COLO668 (cell line): ENCODE results near the gene ABT1.
A peak's percentile ranks its signal among the peaks of the same experiment; 100 is the strongest.

Source experiments
- DNase-seq: peaks from one replicate; lab custom pipeline; 2025; ENCODE audit not compliant: unreplicated experiment; lab: John Stamatoyannopoulos, UW

The ABT1 gene

DNA sequence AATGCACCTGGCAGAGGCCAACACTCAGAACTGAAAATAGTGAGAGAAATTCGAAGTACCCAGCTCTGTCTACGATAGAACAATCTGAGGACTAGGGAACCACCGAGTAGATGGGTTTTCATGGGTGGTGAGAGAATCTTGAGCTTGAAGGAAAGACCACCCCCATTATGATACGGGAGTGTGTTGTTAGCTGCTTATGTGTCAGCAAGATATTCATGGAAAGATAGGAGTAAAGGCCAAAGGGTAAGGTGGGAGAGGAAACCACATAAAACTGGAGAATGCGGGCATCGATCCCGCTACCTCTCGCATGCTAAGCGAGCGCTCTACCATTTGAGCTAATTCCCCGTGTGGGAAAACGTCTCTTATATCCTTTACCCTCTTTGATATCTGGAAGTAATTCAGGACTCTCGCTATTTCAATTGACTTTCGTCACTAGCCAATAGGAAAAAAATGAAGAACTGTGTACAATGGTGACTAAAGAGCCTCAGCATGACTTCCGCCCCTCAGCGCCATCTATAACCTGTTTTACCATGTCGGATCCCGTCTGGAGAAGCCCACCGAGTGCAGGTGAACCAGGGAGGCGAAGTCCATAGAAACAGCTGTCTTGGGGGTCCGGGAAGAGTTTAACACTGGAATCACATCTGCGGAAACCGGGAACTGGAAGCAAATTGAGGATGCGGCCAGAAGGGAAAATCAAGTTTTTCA lies 25.0 kb upstream of the ABT1 start:
- peak; percentile 53 for DNase-seq

GRCh38 chr6:26575494-26575939 lies 21.2 kb upstream of the ABT1 start:
- DNase-seq: no peak

DNA sequence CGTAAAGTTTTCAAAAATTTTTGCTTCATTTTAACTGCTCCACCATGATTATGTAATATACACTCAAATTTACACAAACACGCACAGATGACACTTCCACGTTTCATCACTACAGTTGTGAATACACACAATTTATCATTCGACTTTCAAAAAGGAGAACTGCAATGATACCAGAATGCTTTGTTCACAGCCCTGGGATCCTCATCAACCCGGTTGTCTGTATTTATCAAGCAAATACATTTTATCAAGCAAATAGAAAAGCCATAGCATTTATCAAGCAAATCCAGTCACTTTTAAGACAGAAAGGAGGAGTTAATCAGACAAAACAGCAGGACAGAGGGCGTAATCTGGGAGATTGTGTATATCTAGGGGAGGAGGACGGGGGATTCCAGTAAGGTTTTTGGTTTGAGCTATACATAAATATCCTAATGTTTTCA lies 20.3 kb upstream of the ABT1 start:
- DNase-seq: no peak

DNA sequence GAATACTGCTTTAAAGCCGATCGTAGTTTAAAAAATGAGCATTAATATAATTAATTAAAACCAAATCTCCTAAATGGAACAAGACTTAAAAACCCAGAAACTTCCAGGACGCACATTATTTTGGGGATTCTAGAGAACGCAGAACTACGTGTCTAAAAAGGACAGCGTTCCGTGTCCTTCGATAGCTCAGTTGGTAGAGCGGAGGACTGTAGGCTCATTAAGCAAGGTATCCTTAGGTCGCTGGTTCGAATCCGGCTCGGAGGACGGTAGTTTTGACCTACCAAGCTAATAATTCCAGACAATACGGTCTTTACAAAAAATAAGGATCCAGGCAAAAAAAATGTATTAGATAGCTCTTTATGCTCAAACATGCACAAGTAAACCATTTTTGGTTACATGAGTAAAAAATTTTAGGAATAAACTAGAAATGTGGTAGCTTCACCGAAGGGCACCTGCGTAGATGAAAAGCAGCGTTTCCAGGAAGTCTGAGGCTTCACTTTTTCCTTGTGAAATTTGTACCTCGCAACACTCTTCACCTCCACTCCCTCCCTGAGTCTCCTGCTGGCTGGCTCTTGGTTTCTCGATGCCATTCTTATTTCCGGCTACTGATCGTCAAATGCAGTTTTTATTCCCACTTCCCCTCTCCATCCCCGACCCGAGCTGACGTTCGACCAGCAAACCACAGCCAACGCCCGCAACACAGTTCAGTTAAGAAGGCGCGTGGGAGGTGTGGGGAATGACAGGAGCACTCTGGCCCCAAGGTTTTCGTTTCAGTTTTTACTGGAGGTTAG lies 19.6 kb upstream of the ABT1 start:
- no peak for DNase-seq

GRCh38 chr6:26577720-26578072 lies 19.1 kb upstream of the ABT1 start:
- no peak for DNase-seq

DNA sequence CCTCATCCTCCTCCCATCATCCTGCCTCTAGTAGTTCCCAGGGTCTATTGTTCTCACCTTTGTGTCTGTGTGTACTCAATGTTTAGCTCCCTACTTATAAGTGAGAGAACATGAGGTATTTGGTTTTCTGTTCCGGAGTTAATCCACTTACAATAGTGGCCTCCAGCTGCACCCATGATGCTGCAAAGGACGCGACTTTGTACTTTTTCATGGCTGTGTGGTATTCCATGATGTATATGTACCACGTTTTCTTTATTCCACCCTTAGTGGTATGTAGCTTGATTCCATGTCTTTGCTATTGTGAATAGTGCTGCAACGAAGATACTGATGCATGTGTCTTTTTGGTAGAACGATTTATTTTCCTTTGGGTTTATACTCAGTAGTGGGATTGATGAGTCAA lies 18.5 kb upstream of the ABT1 start:
- DNase-seq: no peak

- DNase-seq: no peak
Observed at GRCh38 chr6:26578741-26579140, 18.0 kb upstream of the ABT1 start.

- no peak for DNase-seq
Observed at GRCh38 chr6:26581164-26581915, 15.4 kb upstream of the ABT1 start.

GRCh38 chr6:26588965-26589364 lies 7.8 kb upstream of the ABT1 start:
- DNase-seq: no peak

GRCh38 chr6:26592649-26593048 lies 4.1 kb upstream of the ABT1 start:
- no peak for DNase-seq

DNA sequence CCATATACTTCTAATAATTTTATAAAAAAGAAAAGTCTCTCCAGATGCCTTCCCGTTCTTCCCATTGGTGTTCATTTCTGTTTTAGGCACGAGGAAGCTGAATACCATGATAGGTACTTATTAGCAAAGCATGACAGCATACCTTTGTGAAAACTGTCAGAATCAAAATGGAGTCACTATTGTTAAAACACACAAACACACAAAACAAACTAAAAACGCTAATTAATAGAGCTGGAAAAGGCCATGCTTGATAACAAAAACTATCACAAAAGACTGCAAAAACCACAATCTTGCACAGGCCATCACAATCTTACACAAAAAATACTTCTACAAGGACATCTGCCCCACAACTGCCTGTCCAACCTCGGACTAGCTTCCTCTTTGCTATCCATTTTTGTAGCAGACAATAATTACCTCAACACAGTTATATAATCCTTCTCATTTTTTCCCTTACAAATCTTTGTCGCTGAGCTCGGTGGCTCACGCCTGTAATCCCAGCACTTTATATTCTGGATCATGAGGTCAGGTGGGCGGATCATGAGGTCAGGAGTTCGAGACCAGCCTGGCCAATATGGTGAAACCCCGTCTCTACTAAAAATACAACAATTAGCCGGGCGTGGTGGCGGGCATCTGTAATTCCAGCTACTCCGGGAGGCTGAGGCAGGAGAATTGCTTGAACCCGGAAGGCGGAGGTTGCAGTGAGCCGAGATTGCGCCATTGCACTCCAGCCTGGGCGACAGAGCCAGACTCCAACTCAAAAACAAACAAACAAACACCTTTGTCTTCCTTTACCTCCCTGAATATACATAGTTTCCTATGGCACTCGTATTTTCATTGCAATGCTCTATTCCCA lies 3.2 kb upstream of the ABT1 start:
- DNase-seq: no peak

GRCh38 chr6:26594131-26594498 lies 2.6 kb upstream of the ABT1 start:
- DNase-seq: no peak

- DNase-seq: no peak
Observed at GRCh38 chr6:26594730-26595632, 1.8 kb upstream of the ABT1 start.

- peak; percentile 89 for DNase-seq
Observed at GRCh38 chr6:26595669-26596269, 984 bp upstream of the ABT1 start.

DNA sequence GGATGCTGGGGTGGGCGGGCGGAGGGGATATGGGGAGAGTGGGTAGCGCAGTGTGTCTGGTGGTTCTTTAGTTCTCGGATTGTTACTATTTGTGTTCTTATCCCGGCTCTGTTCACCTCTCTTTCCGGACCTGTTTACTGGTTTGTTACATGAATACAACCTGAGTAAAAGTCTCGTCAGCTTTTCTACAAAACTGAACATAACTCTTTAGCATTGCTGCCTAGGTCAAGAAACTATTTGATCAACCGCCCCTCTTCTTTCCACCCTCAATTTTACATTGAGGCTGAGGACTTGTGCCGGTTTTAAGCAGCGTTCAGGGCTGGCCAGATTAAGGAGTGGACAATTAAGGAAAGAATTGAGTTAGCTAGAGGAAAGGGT lies 625 bp downstream of the ABT1 start:
- DNase-seq: no peak

- no peak for DNase-seq
Observed at GRCh38 chr6:26597821-26598220, 1.1 kb downstream of the ABT1 start.

DNA sequence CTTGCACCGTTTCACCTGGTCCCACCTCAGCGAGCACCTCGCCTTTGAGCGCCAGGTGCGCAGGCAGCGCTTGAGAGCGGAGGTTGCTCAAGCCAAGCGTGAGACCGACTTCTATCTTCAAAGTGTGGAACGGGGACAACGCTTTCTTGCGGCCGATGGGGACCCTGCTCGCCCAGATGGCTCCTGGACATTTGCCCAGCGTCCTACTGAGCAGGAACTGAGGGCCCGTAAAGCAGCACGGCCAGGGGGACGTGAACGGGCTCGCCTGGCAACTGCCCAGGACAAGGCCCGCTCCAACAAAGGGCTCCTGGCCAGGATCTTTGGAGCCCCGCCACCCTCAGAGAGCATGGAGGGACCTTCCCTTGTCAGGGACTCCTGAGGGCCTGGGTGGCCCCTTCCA lies 1.5 kb downstream of the ABT1 start:
- no peak for DNase-seq

DNA sequence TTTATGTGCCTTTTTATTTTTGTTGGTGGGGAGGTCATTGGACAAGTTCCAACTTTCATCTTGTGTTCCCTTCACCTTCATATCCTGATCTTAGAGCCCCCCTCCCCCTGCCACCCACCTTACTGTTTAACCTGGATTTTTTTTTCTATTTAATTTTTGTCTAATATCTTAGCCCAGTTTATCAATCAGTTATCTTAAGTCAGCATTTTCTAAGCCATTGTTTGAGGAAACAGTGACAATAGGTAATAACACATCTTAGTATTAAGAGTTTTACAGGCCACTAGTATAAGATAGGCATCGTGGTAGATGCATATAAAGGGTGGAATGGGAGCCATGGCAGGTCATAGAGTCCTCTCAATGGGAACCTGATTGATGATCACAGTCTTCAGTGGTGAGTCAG lies 2.4 kb downstream of the ABT1 start:
- no peak for DNase-seq

GRCh38 chr6:26599591-26599990 lies 2.8 kb downstream of the ABT1 start:
- DNase-seq: no peak

DNA sequence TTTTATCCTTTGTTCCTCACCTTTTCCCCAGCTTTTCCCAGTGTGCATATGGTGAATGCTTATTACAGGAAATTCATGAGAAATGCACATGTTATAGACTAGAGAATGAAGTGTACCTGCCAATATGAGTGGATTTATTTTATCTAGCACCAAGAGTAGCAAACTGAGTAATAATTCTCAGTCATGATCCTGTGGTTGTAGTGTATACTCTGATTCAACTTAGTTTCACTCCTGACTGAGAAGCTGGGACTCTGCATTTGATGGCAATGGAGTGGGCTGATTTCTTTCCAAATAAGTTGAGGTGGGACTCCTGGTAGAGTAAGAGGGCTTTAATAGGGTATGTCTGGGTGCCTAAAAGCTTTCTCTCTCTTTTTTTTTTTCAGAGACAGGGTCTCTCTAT lies 4.0 kb downstream of the ABT1 start:
- no peak for DNase-seq
